ENCODE results near the gene GRIP2. TPM values are rescaled to one million over a fixed set of nuclear protein-coding genes. Genes with fewer than 3 reads are reported as not detected.

Gene GRIP2
- total RNA-seq, 2 experiments from 2014 or later, result not detected

DNA sequence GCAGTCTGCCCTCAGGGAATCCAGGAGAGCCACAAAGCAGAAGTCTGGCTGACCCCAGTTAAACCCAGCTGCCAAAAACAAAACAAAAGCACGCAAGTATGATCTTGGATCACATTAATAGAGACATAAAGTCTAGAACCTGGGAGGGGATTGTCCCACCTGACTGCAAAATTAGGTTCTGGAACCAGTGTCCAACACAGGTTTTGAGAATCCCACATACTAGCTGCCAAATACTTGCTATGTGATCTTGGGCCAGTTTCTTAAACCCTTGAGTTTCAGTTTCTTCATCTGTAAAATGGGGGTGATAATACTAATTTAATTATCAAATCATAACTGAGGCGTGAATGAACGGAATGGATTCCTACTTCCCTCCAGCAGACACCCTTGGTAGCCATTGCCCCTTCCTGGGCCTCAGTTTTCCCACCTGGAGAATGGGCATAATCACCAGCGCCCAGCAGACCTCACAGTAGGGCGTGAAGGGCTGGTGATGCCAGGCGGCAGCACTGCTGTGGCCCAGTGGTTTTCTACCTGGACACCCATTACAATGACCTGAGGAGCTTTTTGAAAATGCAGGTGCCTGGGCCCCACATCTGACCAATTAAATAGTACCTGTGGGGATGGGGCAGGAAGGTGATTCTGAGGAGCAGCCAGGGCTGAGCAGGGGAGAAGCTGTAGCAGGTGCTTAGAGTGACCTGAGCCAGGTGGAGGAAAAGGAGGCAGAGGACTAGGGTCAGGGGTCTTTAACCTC lies 32.2 kb downstream of the GRIP2 start:
- ATAC-seq (no peak), DNase-seq (no peak)
- no peak overlapping the region for H3K27ac Mint-ChIP-seq
- POLR2A ChIA-PET, result interaction anchor here (1.1 kb wide), 1 partner anchor 21 kb away, joined by 3 read pairs; no protein-coding TSS in a partner anchor
- no peaks in the 10 kb centered on the region for H3K27me3 Mint-ChIP-seq
- CTCF ChIA-PET, result interaction anchor here (0.9 to 2.3 kb wide), 10 partner anchors 12 to 413 kb away, joined by 3 to 13 read pairs (median 4); no protein-coding TSS in a partner anchor
- H3K4me1 Mint-ChIP-seq (ENCODE audit: low read depth), result no peaks in the 10 kb centered on the region
- TF ChIP-seq, protein P1, sequence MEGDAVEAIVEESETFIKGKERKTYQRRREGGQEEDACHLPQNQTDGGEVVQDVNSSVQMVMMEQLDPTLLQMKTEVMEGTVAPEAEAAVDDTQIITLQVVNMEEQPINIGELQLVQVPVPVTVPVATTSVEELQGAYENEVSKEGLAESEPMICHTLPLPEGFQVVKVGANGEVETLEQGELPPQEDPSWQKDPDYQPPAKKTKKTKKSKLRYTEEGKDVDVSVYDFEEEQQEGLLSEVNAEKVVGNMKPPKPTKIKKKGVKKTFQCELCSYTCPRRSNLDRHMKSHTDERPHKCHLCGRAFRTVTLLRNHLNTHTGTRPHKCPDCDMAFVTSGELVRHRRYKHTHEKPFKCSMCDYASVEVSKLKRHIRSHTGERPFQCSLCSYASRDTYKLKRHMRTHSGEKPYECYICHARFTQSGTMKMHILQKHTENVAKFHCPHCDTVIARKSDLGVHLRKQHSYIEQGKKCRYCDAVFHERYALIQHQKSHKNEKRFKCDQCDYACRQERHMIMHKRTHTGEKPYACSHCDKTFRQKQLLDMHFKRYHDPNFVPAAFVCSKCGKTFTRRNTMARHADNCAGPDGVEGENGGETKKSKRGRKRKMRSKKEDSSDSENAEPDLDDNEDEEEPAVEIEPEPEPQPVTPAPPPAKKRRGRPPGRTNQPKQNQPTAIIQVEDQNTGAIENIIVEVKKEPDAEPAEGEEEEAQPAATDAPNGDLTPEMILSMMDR (IDR thresholded peaks at IDR 0.05), result no peak
- intact Hi-C loops (cut with micrococcal nuclease), result loop anchor here (5.0 kb wide), 1 partner anchor 39 kb away; no protein-coding TSS in a partner anchor
- H3K4me3 Mint-ChIP-seq, result no peak overlapping the region
- H3K36me3 Mint-ChIP-seq (ENCODE audit: low read depth), result no peaks in the 10 kb centered on the region
- peaks cover 6% of the 10 kb centered on the region for H3K9me3 Mint-ChIP-seq

DNA sequence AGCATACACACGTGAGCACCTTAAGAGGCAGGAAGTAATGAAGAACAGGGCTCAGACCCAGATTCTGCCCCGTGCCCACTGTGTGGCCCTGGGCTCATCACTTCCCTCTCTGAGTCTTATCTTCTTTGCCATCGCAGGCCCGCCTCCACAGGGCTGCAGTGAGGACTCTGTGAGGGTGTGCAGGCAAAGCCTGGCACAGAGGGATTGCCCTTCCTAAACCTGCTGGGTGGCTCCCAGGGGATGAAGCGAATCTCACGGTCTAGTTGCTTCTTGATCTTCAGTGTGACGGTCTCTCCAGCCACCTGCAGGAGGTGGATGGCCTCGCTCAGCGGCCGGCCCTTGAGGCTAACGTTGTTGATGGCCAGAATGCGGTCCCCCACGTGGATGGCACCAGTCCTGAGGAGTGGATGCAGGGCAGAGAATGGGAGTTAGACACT lies 32.8 kb downstream of the GRIP2 start:
- no peak overlapping the region for H3K27ac Mint-ChIP-seq
- no peak overlapping the region for H3K4me3 Mint-ChIP-seq
- ATAC-seq, result no peak
- POLR2A ChIA-PET, result no interaction called here
- H3K4me1 Mint-ChIP-seq (ENCODE audit: low read depth), result no peaks in the 10 kb centered on the region
- H3K36me3 Mint-ChIP-seq (ENCODE audit: low read depth), result no peaks in the 10 kb centered on the region
- TF ChIP-seq, protein P1 (IDR thresholded peaks at IDR 0.05), result no peak
- peaks cover 9% of the 10 kb centered on the region for H3K9me3 Mint-ChIP-seq
- intact Hi-C loops (cut with micrococcal nuclease), result loop anchor here (5.0 kb wide), 1 partner anchor 40 kb away; no protein-coding TSS in a partner anchor
- DNase-seq, result no peak
- no peaks in the 10 kb centered on the region for H3K27me3 Mint-ChIP-seq
- CTCF ChIA-PET, result interaction anchor here (1.3 kb wide), 1 partner anchor 29 kb away, joined by 3 read pairs; no protein-coding TSS in a partner anchor

DNA sequence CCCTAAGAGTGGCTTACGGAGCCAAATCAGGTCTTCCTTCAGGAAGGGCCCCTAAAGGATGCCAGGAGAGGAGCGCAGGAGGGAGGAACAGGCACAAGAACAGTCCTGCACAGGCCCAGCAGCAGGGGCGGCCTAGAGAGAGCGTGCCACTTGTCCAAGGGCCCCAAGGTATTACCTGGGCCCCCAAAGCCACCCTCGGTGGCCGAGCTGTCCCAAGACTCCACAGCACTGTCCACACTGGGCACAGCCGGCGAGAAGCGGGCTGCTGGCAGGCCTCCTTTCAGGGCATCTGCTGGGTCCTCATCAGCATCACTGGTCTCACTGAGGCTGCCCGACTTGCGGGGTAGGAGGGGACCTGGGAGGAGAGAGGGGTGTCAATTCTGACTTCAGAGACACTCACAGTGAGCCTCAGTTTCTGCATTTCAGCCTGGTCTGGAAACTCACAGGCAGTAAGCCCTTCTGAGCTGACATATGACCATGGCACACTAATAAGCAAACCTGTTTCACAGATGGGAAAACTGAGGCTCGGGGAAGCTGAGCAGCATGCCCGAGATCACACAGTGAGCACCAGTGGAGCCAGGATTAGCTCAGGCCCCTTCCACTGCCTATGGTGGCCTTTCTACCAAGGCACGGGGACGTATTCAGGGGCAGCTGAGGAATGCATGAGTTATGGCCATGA lies 33.4 kb downstream of the GRIP2 start:
- DNase-seq, result no peak
- intact Hi-C loops (cut with micrococcal nuclease), result loop anchor here (5.0 kb wide), 1 partner anchor 41 kb away; no protein-coding TSS in a partner anchor
- no peak overlapping the region for H3K27ac Mint-ChIP-seq
- ATAC-seq, result no peak
- peaks cover 10% of the 10 kb centered on the region for H3K9me3 Mint-ChIP-seq
- CTCF ChIA-PET, result no interaction called here
- no peaks in the 10 kb centered on the region for H3K27me3 Mint-ChIP-seq
- POLR2A ChIA-PET, result no interaction called here
- TF ChIP-seq, protein P1 (IDR thresholded peaks at IDR 0.05), result no peak
- H3K36me3 Mint-ChIP-seq (ENCODE audit: low read depth), result no peaks in the 10 kb centered on the region
- H3K4me1 Mint-ChIP-seq (ENCODE audit: low read depth), result no peaks in the 10 kb centered on the region
- no peak overlapping the region for H3K4me3 Mint-ChIP-seq

DNA sequence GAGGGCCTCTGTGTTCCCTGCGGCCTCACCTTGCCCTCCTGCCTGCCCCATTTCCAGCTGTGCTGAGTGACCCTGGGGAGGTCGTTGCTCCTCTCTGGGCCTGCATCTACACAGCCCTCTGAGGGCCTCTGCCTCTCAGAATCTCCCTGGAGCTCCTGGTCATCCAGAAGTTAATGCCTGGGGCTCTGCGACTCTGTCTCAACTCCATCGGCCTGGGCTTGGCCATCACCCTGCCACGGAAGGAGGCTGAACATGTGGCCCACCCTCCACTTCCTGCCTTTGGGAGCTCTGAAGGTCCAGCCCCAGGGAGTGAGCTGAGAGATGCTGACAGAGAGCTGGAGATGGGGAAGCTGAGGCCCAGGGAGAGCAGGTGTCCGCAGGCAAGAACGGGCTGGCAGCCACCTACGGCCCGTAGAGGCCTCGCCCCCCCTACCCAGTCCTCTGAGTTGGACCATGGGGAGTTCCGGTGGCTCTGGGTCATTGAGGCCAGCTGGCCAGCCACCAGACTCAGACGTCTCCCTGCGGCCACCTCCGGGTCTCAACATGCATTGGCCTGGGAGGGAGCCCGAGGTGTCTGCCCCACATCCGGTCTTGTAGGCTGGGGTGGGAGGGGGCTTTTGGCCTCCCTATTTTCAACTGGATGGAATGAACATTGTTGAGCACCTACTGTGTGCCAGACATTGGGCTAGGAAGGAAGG lies 34.2 kb downstream of the GRIP2 start:
- POLR2A ChIA-PET, result interaction anchor here (0.9 kb wide), 1 partner anchor 14 kb away, joined by 3 read pairs; no protein-coding TSS in a partner anchor
- DNase-seq, result no peak

More for the DNA sequence above, 34.2 kb downstream of the GRIP2 start:
- Mint-ChIP-seq H3K4me1 (ENCODE audit: low read depth) (no peaks in the 10 kb centered on the region), H3K36me3 (ENCODE audit: low read depth) (no peaks in the 10 kb centered on the region), H3K27ac (no peak overlapping the region), H3K4me3 (no peak overlapping the region), H3K9me3 (peaks cover 10% of the 10 kb centered on the region), H3K27me3 (no peaks in the 10 kb centered on the region)
- TF ChIP-seq, protein P1 (IDR thresholded peaks at IDR 0.05), result no peak
- CTCF ChIA-PET, result no interaction called here
- no peak for ATAC-seq
- intact Hi-C loops (cut with micrococcal nuclease), result loop anchor here (5.0 kb wide), 1 partner anchor 41 kb away; no protein-coding TSS in a partner anchor

Measured in activated CD8-positive, alpha-beta T cell treated with anti-CD3 and anti-CD28 coated beads for 36 hours (primary cell).